ENCODE measurements around the gene KLHL40.

KLHL40 gene

GRCh38 chr3:42693530-42693930, 8.2 kb downstream of the KLHL40 start:
- no peak for DNase-seq (ENCODE audit: low read depth, low spot score)
- no peaks in the 10 kb centered on the region for H3K9me3 ChIP-seq (ENCODE audit: low read depth, low read length)
- no peak overlapping the region for H3K27ac ChIP-seq
- H3K9ac ChIP-seq (ENCODE audit: insufficient read length) = no peak overlapping the region
- no peaks in the 10 kb centered on the region for H3K36me3 ChIP-seq (ENCODE audit: insufficient read depth, low read length)
- TF ChIP-seq EZH2 (IDR thresholded peaks at IDR 0.05) (no peak), FOXP2 (optimal IDR thresholded peaks at IDR 0.05; ENCODE audit: control extremely low read depth, extremely low read length, insufficient read depth) (no peak), POLR2AphosphoS5 (IDR thresholded peaks at IDR 0.05; ENCODE audit: borderline replicate concordance, low read depth, low read length) (no peak)
- no peak overlapping the region for H3K4me3 ChIP-seq

GRCh38 chr3:42694366-42694765, 9.0 kb downstream of the KLHL40 start:
- no peak for DNase-seq (ENCODE audit: low read depth, low spot score)
- TF ChIP-seq POLR2AphosphoS5 (IDR thresholded peaks at IDR 0.05; ENCODE audit: borderline replicate concordance, low read depth, low read length) (no peak), EZH2 (IDR thresholded peaks at IDR 0.05) (no peak), FOXP2 (optimal IDR thresholded peaks at IDR 0.05; ENCODE audit: control extremely low read depth, extremely low read length, insufficient read depth) (no peak)
- Histone ChIP-seq H3K9me3 (ENCODE audit: low read depth, low read length) (no peaks in the 10 kb centered on the region), H3K36me3 (ENCODE audit: insufficient read depth, low read length) (no peaks in the 10 kb centered on the region), H3K27ac (no peak overlapping the region), H3K9ac (ENCODE audit: insufficient read length) (no peak overlapping the region), H3K4me3 (no peak overlapping the region)

- H3K9me3 ChIP-seq (ENCODE audit: low read depth, low read length) = no peaks in the 10 kb centered on the region
- DNase-seq (ENCODE audit: low read depth, low spot score) = no peak
- no peak overlapping the region for H3K9ac ChIP-seq (ENCODE audit: insufficient read length)
- H3K36me3 ChIP-seq (ENCODE audit: insufficient read depth, low read length) = no peaks in the 10 kb centered on the region
- TF ChIP-seq FOXP2 (optimal IDR thresholded peaks at IDR 0.05; ENCODE audit: control extremely low read depth, extremely low read length, insufficient read depth) (no peak), POLR2AphosphoS5 (IDR thresholded peaks at IDR 0.05; ENCODE audit: borderline replicate concordance, low read depth, low read length) (no peak), EZH2 (IDR thresholded peaks at IDR 0.05) (no peak)
- no peak overlapping the region for H3K27ac ChIP-seq
- H3K4me3 ChIP-seq = no peak overlapping the region
Measured at GRCh38 chr3:42696356-42697288, 11.3 kb downstream of the KLHL40 start.

- no peak for DNase-seq (ENCODE audit: low read depth, low spot score)
- Histone ChIP-seq H3K27ac (no peak overlapping the region), H3K4me3 (no peak overlapping the region), H3K9ac (ENCODE audit: insufficient read length) (no peak overlapping the region), H3K9me3 (ENCODE audit: low read depth, low read length) (no peaks in the 10 kb centered on the region), H3K36me3 (ENCODE audit: insufficient read depth, low read length) (no peaks in the 10 kb centered on the region)
- TF ChIP-seq FOXP2 (optimal IDR thresholded peaks at IDR 0.05; ENCODE audit: control extremely low read depth, extremely low read length, insufficient read depth) (no peak), EZH2 (IDR thresholded peaks at IDR 0.05) (no peak), POLR2AphosphoS5 (IDR thresholded peaks at IDR 0.05; ENCODE audit: borderline replicate concordance, low read depth, low read length) (no peak)
Measured at GRCh38 chr3:42697289-42698051, 12.1 kb downstream of the KLHL40 start.

GRCh38 chr3:42698216-42698910, 13.0 kb downstream of the KLHL40 start:
- H3K36me3 ChIP-seq (ENCODE audit: insufficient read depth, low read length) = no peaks in the 10 kb centered on the region
- no peak for DNase-seq (ENCODE audit: low read depth, low spot score)
- TF ChIP-seq EZH2 (IDR thresholded peaks at IDR 0.05) = no peak
- TF ChIP-seq FOXP2 (optimal IDR thresholded peaks at IDR 0.05; ENCODE audit: control extremely low read depth, extremely low read length, insufficient read depth) = no peak
- TF ChIP-seq POLR2AphosphoS5 (IDR thresholded peaks at IDR 0.05; ENCODE audit: borderline replicate concordance, low read depth, low read length) = no peak
- H3K9me3 ChIP-seq (ENCODE audit: low read depth, low read length) = no peaks in the 10 kb centered on the region
- no peak overlapping the region for H3K9ac ChIP-seq (ENCODE audit: insufficient read length)
- H3K27ac ChIP-seq = no peak overlapping the region
- H3K4me3 ChIP-seq = no peak overlapping the region

GRCh38 chr3:42698911-42699230, 13.5 kb downstream of the KLHL40 start:
- Histone ChIP-seq H3K36me3 (ENCODE audit: insufficient read depth, low read length) (no peaks in the 10 kb centered on the region), H3K27ac (no peak overlapping the region), H3K9ac (ENCODE audit: insufficient read length) (no peak overlapping the region), H3K4me3 (no peak overlapping the region), H3K9me3 (ENCODE audit: low read depth, low read length) (no peaks in the 10 kb centered on the region)
- DNase-seq (ENCODE audit: low read depth, low spot score) = no peak
- no peak for TF ChIP-seq EZH2 (IDR thresholded peaks at IDR 0.05)

GRCh38 chr3:42699511-42699971, 14.2 kb downstream of the KLHL40 start:
- H3K4me3 ChIP-seq = no peak overlapping the region
- no peaks in the 10 kb centered on the region for H3K36me3 ChIP-seq (ENCODE audit: insufficient read depth, low read length)
- no peaks in the 10 kb centered on the region for H3K9me3 ChIP-seq (ENCODE audit: low read depth, low read length)
- TF ChIP-seq EZH2 (IDR thresholded peaks at IDR 0.05) (no peak), POLR2AphosphoS5 (IDR thresholded peaks at IDR 0.05; ENCODE audit: borderline replicate concordance, low read depth, low read length) (no peak), FOXP2 (optimal IDR thresholded peaks at IDR 0.05; ENCODE audit: control extremely low read depth, extremely low read length, insufficient read depth) (no peak)
- H3K27ac ChIP-seq = no peak overlapping the region
- DNase-seq (ENCODE audit: low read depth, low spot score) = no peak
- H3K9ac ChIP-seq (ENCODE audit: insufficient read length) = no peak overlapping the region
